Uterus (tissue), 2 donors: ENCODE data around the gene CACNA2D1.

Source experiments
- CTCF ChIP-seq, 4 experiments: fragments of 200-600 bp in 2 of 4; fragments of 450-650 bp in 2 of 4; sonication (generic) in 2 of 4; IDR thresholded peaks; one replicate each; pipeline ENCODE4 v1.5.1; 2016 to 2019; ENCODE audit warnings: antibody characterized with exemption in 4 of 4, mild to moderate bottlenecking in 2 of 4, moderate library complexity in 1 of 4
- POLR2A ChIP-seq, 2 donors: fragments of 450-650 bp; IDR thresholded peaks; one replicate each; pipeline ENCODE4 v1.6.1; 2016; ENCODE audit warnings: antibody characterized with exemption in 2 of 2, mild to moderate bottlenecking in 1 of 2, moderate library complexity in 1 of 2

GRCh38 chr7:82029236-82029913, 414.2 kb downstream of the CACNA2D1 start:
- TF ChIP-seq POLR2A (IDR thresholded peaks at IDR 0.05) (no peak), CTCF (IDR thresholded peaks at IDR 0.05) (no peak)
